Suprapubic skin (tissue), 3 donors: ENCODE results near the gene TXNDC11.

Source experiments
- POLR2AphosphoS5 ChIP-seq, 3 donors: sonication (generic); formaldehyde crosslinking; IDR thresholded peaks; one replicate each; pipeline ENCODE4 v1.6.1; 2017; ENCODE audit warnings: antibody characterized with exemption in 3 of 3
- TF ChIP-seq, protein P1 (sequence below), 2 donors: fragments of 200-600 bp in 1 of 2; fragments of 450-650 bp in 1 of 2; sonication (generic) in 1 of 2; IDR thresholded peaks; one replicate each; pipeline ENCODE4 v1.5.1; 2016 to 2019; ENCODE audit warnings: antibody characterized with exemption in 2 of 2, mild to moderate bottlenecking in 1 of 2, moderate library complexity in 1 of 2

DNA sequence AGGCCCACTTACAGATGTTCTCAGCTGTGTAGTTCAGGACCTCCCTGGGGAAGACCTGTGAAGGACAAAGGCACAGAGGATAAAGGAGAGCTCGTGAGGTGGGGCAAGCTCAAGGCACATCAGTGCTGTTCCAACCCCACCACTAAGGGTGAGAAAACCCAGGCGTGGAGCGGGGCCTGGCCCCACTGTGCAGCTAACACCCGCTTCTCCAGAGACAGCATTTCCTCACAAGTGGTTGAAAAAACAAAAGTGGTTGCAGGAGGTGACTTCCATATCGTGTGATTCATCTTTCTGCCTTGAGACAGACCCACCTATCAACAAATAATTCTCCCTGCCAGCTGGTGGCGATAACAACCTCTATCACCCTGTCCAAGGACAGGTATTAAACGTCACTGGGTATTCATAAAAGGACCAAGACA lies 44.4 kb downstream of the TXNDC11 start:
- TF ChIP-seq, protein P1, sequence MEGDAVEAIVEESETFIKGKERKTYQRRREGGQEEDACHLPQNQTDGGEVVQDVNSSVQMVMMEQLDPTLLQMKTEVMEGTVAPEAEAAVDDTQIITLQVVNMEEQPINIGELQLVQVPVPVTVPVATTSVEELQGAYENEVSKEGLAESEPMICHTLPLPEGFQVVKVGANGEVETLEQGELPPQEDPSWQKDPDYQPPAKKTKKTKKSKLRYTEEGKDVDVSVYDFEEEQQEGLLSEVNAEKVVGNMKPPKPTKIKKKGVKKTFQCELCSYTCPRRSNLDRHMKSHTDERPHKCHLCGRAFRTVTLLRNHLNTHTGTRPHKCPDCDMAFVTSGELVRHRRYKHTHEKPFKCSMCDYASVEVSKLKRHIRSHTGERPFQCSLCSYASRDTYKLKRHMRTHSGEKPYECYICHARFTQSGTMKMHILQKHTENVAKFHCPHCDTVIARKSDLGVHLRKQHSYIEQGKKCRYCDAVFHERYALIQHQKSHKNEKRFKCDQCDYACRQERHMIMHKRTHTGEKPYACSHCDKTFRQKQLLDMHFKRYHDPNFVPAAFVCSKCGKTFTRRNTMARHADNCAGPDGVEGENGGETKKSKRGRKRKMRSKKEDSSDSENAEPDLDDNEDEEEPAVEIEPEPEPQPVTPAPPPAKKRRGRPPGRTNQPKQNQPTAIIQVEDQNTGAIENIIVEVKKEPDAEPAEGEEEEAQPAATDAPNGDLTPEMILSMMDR (IDR thresholded peaks at IDR 0.05), result no peak
- no peak for TF ChIP-seq POLR2AphosphoS5 (IDR thresholded peaks at IDR 0.05)
